ENCODE results near the gene HMCES.
A peak's percentile ranks its signal among the peaks of the same experiment; 100 is the strongest.

Gene HMCES, protein sequence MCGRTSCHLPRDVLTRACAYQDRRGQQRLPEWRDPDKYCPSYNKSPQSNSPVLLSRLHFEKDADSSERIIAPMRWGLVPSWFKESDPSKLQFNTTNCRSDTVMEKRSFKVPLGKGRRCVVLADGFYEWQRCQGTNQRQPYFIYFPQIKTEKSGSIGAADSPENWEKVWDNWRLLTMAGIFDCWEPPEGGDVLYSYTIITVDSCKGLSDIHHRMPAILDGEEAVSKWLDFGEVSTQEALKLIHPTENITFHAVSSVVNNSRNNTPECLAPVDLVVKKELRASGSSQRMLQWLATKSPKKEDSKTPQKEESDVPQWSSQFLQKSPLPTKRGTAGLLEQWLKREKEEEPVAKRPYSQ

DNA sequence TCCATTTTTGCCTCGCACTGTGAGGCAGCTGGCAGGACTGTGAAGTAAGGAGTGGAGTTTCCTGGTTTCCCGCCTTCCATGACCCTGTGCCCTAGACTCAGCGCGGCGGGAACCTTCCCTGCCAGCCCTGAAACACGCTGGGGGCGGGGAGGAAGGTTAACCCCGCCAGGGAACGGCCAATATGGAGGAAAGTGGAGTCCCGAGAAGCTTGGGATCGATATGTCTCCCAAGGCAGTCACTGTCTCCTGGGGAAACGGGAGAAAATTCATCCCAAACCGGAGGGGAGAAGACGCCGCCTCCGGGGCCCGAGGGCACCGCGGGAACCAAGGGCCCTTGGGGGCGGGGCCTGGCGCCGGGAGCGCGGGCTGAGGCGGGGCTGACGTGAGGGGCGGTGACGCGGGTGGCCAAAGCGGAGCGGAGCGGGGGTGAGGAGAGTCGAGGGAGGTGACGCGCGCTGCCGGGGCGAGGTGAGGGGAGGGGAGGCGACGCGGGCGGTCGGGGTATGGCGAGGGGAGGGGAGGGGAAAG lies at the start of gene HMCES:
TSS of gene HMCES (plus strand) at position 432 of the 527 bp plus-strand sequence. CDS start 863 bp downstream, outside the sequence.
- H3K4me3 ChIP-seq (ENCODE audit: low read depth, low read length) = peak within 1 kb of the TSS; percentile 77
- H3K9me3 ChIP-seq (ENCODE audit: control insufficient read depth, insufficient read depth, low read length) = no peaks in the 10 kb centered on the region
- peak within 1 kb of the TSS; percentile 98 for H3K27ac ChIP-seq (ENCODE audit: low read depth, low read length)
- H3K4me1 ChIP-seq (ENCODE audit: control insufficient read depth, insufficient read depth, low read length) = peaks cover 14% of the 10 kb centered on the region
- H3K9ac ChIP-seq (ENCODE audit: low read depth, low read length) = peak within 1 kb of the TSS; percentile 89
- no peaks in the 10 kb centered on the region for H3K27me3 ChIP-seq (ENCODE audit: control insufficient read depth, insufficient read depth, low read length)
- peaks cover 43% of the 10 kb centered on the region for H3K36me3 ChIP-seq (ENCODE audit: control insufficient read depth, insufficient read depth, low read length)

DNA sequence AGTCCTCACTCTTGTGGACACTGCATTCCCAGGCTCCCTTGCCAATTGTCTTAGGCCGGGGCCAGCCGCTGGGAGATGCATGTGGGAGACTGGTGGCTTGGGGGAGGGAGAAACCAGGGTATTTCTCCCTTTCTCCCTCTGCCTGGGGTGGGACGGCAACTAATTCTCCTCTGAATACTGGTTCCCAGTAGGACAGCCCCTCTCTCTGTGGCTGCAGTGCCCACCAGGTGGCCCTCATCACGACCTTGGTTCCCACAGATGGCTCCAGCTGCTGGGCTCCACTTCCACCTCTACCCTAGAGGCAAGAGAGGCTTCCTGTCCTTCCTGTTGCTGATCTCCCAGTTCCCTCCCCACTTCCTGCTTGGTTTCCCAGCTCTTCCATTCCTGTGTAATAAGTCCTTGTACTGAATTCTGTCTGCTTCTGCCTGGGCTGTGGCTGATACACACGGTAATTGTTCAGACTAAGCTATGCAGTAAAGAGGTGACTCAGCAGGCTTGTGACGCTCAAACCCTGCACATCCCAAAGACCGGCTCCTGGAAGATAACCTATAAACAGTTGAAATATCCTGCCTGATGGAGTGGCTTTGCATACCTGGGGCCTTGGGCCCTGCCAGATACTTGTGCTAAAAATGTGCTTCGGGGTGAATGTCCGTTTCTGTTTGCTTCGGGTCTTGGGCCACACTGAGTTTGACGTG lies 49.6 kb upstream of the HMCES start:
- Histone ChIP-seq H3K9ac (ENCODE audit: low read depth, low read length) (peak overlapping the region; percentile 16; the same call in 1 of the 2 replicates), H3K9me3 (ENCODE audit: control insufficient read depth, insufficient read depth, low read length) (no peaks in the 10 kb centered on the region), H3K36me3 (ENCODE audit: control insufficient read depth, insufficient read depth, low read length) (no peaks in the 10 kb centered on the region), H3K27me3 (ENCODE audit: control insufficient read depth, insufficient read depth, low read length) (no peaks in the 10 kb centered on the region), H3K27ac (ENCODE audit: low read depth, low read length) (peak overlapping the region; percentile 87), H3K4me3 (ENCODE audit: low read depth, low read length) (peak overlapping the region; percentile 10; the same call in 1 of the 2 replicates), H3K4me1 (ENCODE audit: control insufficient read depth, insufficient read depth, low read length) (peaks cover 16% of the 10 kb centered on the region)

DNA sequence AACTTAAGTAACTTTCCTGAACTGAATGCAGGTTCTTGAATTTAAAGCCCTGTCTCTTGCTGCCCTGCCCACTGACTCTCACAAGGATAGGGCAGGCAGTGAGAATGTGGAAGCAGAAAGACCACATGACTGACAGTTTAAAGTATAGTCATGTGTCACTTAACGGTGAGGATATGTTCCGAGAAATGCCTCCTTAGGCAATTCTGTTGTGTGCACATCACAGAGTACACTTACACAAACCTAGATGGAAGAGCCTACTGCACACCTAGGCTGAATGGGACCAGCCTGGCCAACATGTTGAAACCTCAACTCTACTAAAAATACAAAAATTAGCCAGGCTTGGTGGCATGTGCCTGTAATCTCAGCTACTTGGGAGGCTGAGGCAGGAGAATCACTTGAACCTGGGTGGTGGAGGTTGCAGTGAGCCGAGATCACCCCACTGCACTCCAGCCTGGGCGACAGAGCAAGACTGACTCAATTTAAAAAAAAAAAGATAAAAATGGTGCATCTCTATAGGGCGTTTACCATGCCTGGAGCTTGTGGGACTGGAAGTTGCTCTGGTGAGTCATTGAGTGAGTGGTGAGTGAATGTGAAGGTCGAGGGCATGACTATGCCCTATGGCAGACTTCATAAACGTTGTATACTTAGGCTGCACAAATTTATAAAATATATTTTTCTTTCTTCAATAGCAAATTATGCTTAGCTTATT lies 48.2 kb upstream of the HMCES start:
- H3K27me3 ChIP-seq (ENCODE audit: control insufficient read depth, insufficient read depth, low read length) = no peaks in the 10 kb centered on the region
- H3K36me3 ChIP-seq (ENCODE audit: control insufficient read depth, insufficient read depth, low read length) = no peaks in the 10 kb centered on the region
- H3K9me3 ChIP-seq (ENCODE audit: control insufficient read depth, insufficient read depth, low read length) = no peaks in the 10 kb centered on the region
- peaks cover 16% of the 10 kb centered on the region for H3K4me1 ChIP-seq (ENCODE audit: control insufficient read depth, insufficient read depth, low read length)
- no peak overlapping the region for H3K4me3 ChIP-seq (ENCODE audit: low read depth, low read length)
- H3K9ac ChIP-seq (ENCODE audit: low read depth, low read length) = no peak overlapping the region
- no peak overlapping the region for H3K27ac ChIP-seq (ENCODE audit: low read depth, low read length)

DNA sequence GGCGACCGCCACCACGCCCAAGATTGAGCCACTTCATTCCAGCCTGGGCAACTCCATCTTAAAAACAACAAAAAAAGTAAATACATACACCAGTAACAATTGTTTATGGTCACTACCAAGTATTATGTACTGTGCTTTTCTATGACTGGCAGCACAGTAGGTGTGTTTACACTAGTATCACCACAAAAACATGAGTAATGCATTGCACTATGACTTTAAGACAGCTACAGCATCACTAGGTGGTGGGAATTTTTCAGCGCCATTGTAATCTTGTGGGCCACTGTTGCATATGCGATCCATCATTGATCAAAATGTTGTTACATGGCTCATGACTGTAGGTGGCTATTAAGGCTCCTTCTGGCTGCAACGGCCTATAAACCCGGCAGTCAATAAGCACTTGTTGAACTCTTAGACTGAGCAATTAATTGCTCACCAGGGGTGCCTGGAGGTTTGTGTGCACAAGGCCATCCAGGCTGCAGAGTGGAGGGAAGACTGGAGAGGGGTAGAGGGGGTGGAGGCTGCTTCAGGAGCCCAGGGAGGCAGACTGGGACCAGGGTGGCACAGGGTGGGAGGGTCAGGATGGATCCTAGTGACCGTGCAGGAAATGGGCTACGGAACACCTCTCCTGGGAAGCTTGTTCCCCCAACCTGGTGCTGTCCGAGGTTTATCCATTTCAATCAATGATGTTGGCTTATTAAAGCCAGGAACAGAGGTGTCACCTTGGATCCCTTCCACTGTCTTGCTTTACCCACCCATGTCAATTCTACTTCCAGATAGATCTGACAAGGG lies 47.1 kb upstream of the HMCES start:
- Histone ChIP-seq H3K27ac (ENCODE audit: low read depth, low read length) (no peak overlapping the region), H3K36me3 (ENCODE audit: control insufficient read depth, insufficient read depth, low read length) (no peaks in the 10 kb centered on the region), H3K9ac (ENCODE audit: low read depth, low read length) (no peak overlapping the region), H3K4me3 (ENCODE audit: low read depth, low read length) (no peak overlapping the region), H3K27me3 (ENCODE audit: control insufficient read depth, insufficient read depth, low read length) (no peaks in the 10 kb centered on the region), H3K4me1 (ENCODE audit: control insufficient read depth, insufficient read depth, low read length) (peaks cover 16% of the 10 kb centered on the region), H3K9me3 (ENCODE audit: control insufficient read depth, insufficient read depth, low read length) (no peaks in the 10 kb centered on the region)

DNA sequence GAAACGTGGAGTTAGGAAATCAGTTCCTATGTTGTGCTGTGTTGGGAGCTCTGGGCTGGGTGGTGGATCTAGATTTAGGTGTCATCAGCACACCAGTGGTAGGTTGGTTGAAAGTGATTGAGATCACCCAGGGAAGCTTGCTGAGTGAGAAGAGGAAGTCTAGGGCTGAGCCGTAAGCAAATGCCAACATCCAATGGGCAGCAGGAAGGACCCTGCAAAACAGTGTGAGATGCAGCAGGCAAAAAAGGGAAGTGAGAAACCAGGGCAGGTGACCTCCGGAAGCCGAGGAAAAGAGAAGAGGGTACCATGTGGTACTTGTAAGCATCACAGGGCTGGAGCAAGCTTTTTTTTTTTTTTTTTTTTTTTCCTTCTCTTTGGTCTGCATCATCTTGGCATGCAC lies 45.1 kb upstream of the HMCES start:
- Histone ChIP-seq H3K9ac (ENCODE audit: low read depth, low read length) (no peak overlapping the region), H3K4me1 (ENCODE audit: control insufficient read depth, insufficient read depth, low read length) (peaks cover 11% of the 10 kb centered on the region), H3K36me3 (ENCODE audit: control insufficient read depth, insufficient read depth, low read length) (no peaks in the 10 kb centered on the region)

DNA sequence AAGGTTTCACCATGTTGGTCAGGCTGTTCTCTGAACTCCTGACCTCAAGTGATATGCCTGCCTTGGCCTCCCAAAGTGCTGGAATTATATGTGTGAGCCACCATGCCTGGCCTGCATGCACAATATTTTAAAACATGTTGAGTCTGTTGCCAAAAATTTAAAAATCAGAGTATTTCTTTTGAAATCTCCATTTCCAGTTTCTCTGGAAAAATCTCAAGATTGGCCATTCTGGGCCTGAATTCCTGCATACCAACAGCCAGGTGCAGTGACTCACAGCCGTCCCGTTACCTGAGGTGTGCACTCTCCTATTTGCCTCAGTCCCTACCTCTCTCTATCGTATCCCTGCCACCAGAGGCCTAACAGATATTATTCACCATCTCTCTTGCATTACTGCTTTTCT lies 44.2 kb upstream of the HMCES start:
- Histone ChIP-seq H3K36me3 (ENCODE audit: control insufficient read depth, insufficient read depth, low read length) (no peaks in the 10 kb centered on the region), H3K9ac (ENCODE audit: low read depth, low read length) (no peak overlapping the region), H3K9me3 (ENCODE audit: control insufficient read depth, insufficient read depth, low read length) (no peaks in the 10 kb centered on the region), H3K27ac (ENCODE audit: low read depth, low read length) (no peak overlapping the region), H3K27me3 (ENCODE audit: control insufficient read depth, insufficient read depth, low read length) (no peaks in the 10 kb centered on the region), H3K4me1 (ENCODE audit: control insufficient read depth, insufficient read depth, low read length) (peaks cover 2% of the 10 kb centered on the region; the same call in 1 of the 2 replicates), H3K4me3 (ENCODE audit: low read depth, low read length) (no peak overlapping the region)

More for the DNA sequence above, 45.1 kb upstream of the HMCES start:
- Histone ChIP-seq H3K9me3 (ENCODE audit: control insufficient read depth, insufficient read depth, low read length) (no peaks in the 10 kb centered on the region), H3K4me3 (ENCODE audit: low read depth, low read length) (no peak overlapping the region), H3K27me3 (ENCODE audit: control insufficient read depth, insufficient read depth, low read length) (no peaks in the 10 kb centered on the region), H3K27ac (ENCODE audit: low read depth, low read length) (no peak overlapping the region)

DNA sequence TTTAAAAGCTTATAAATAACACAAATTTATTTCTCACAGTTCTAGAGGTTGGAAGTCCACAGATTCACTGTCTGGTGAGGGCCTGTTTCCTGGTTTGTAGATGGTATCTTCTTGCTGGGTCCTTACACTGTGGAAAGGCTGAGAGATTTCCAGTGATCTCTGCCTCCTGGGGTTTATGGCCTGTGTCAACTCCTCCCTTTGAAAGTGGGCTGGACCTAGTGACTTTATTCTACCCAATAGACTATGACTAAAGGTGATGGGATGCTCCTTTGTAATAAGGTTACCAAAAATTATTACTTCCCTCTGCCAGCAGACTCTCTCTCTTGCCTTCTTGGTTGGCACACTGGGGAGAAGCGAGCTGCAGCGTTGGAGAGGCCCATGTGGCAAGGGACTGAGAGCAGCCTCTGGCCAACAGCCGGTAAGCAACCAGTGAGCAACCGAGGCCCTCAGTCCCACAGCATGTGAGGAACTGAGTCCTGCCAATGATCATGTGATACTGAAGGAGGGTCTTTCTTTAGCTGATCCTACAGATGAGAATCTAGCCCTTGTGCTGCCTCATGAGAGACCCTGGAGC lies 43.2 kb upstream of the HMCES start:
- Histone ChIP-seq H3K36me3 (ENCODE audit: control insufficient read depth, insufficient read depth, low read length) (no peaks in the 10 kb centered on the region), H3K27ac (ENCODE audit: low read depth, low read length) (no peak overlapping the region), H3K4me1 (ENCODE audit: control insufficient read depth, insufficient read depth, low read length) (0 out of 2 replicates have a peak, but pooled peaks cover 5% of the 10 kb centered on the region), H3K9ac (ENCODE audit: low read depth, low read length) (no peak overlapping the region), H3K9me3 (ENCODE audit: control insufficient read depth, insufficient read depth, low read length) (no peaks in the 10 kb centered on the region), H3K4me3 (ENCODE audit: low read depth, low read length) (no peak overlapping the region), H3K27me3 (ENCODE audit: control insufficient read depth, insufficient read depth, low read length) (no peaks in the 10 kb centered on the region)

DNA sequence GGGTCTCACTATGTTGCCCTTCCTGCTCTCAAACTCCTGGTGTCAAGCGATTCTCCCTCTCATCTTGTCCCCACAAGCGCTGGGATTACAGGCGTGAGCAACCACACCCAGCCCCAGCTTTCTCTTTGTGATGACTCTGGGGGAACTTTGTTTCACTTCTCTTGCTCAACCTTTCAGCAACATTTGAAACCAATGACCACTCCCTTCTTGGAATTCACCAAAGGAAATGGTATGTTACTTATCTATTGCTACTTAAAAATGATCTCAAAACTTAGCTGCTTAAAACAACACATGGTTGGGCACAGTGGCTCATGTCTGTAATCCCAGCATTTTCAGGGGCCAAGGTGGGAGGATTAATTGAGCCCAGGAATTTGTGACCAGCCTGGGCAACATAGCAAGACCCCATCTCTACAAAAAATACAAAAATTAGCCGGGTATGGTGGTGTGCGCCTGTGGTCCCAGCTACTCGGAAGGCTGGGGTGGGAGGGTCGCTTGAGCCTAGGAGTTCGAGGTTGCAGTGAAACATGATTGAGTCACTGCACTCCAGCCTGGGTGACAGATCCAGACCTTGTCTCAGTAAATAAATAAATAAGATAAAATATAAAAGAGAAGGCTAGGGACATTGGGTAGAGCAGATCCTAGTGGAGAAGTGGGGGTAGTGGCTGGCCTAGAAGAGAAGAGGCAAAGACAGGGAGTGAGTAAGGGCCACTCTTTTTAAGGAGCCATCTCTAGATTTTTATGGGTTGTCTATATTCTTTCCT lies 39.5 kb upstream of the HMCES start:
- Histone ChIP-seq H3K36me3 (ENCODE audit: control insufficient read depth, insufficient read depth, low read length) (no peaks in the 10 kb centered on the region), H3K4me1 (ENCODE audit: control insufficient read depth, insufficient read depth, low read length) (0 out of 2 replicates have a peak, but pooled peaks cover 5% of the 10 kb centered on the region), H3K4me3 (ENCODE audit: low read depth, low read length) (no peak overlapping the region), H3K9ac (ENCODE audit: low read depth, low read length) (no peak overlapping the region), H3K27me3 (ENCODE audit: control insufficient read depth, insufficient read depth, low read length) (no peaks in the 10 kb centered on the region), H3K9me3 (ENCODE audit: control insufficient read depth, insufficient read depth, low read length) (no peaks in the 10 kb centered on the region), H3K27ac (ENCODE audit: low read depth, low read length) (no peak overlapping the region)

DNA sequence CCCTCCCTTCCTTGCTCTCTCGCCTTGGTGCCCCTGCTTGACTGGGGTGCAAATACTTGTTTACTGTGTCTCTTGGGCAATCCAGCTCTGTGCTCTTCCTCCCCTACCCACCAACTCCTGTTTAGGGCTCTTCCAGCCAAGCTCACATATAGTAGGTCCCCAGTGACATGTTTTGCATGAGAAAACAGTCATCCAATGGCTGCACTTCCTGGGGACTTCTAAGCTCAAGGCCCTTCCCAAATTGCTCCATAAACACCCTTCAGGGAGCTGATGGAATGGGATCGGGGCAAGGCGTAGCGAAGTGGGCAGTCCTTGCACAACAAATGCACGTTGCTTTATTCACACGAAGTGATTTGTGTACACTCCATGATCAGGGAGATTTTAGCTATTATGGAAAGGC lies 38.7 kb upstream of the HMCES start:
- no peaks in the 10 kb centered on the region for H3K36me3 ChIP-seq (ENCODE audit: control insufficient read depth, insufficient read depth, low read length)
- 0 out of 2 replicates have a peak, but pooled peaks cover 5% of the 10 kb centered on the region for H3K4me1 ChIP-seq (ENCODE audit: control insufficient read depth, insufficient read depth, low read length)
- H3K9me3 ChIP-seq (ENCODE audit: control insufficient read depth, insufficient read depth, low read length) = no peaks in the 10 kb centered on the region
- no peaks in the 10 kb centered on the region for H3K27me3 ChIP-seq (ENCODE audit: control insufficient read depth, insufficient read depth, low read length)
- no peak overlapping the region for H3K4me3 ChIP-seq (ENCODE audit: low read depth, low read length)
- no peak overlapping the region for H3K9ac ChIP-seq (ENCODE audit: low read depth, low read length)
- no peak overlapping the region for H3K27ac ChIP-seq (ENCODE audit: low read depth, low read length)

Data from HUES48 (cell line).